Lung (tissue), 12 donors: ENCODE measurements around the gene TXNDC5. TPM values are rescaled to one million over a fixed set of nuclear protein-coding genes. Genes with fewer than 3 reads are reported as not detected.

Experiments used
- ATAC-seq: fragments of 200-7000 bp; cut with Tn5 transposase; one replicate; pipeline ENCODE4 v1.9.1; 2020; ENCODE audit warnings: moderate number of reproducible peaks; ENCODE audit not compliant: insufficient read depth, low FRiP score
- DNase-seq, 3 donors: peaks; one replicate each; pipeline ENCODE4 v3.0.0-alpha.2; 2013 to 2017
- H3K27ac ChIP-seq, 2 donors: one replicate each; pipeline ENCODE4 v1.5.1; 2013; ENCODE audit warnings: mild to moderate bottlenecking in 2 of 2, moderate library complexity in 2 of 2, control low read depth in 1 of 2, inconsistent platforms in 1 of 2, low read depth in 1 of 2, low read length in 1 of 2
- H3K27me3 ChIP-seq, 3 donors: one replicate each; pipeline ENCODE4 v1.5.1; 2013; ENCODE audit warnings: low read length in 2 of 3; ENCODE audit not compliant: control insufficient read depth in 3 of 3, insufficient read depth in 3 of 3
- H3K36me3 ChIP-seq, 4 donors: one replicate each; pipeline ENCODE4 v1.5.1; 2013; ENCODE audit warnings: low read length in 4 of 4, mild to moderate bottlenecking in 1 of 4, moderate library complexity in 1 of 4; ENCODE audit not compliant: control insufficient read depth in 4 of 4, insufficient read depth in 4 of 4
- H3K4me1 ChIP-seq, 5 donors: one replicate each; pipeline ENCODE4 v1.5.1; 2013; ENCODE audit warnings: low read length in 5 of 5, mild to moderate bottlenecking in 2 of 5, moderate library complexity in 1 of 5; ENCODE audit not compliant: control insufficient read depth in 5 of 5, insufficient read depth in 5 of 5
- H3K4me3 ChIP-seq: one replicate; pipeline ENCODE4 v1.5.1; 2013; ENCODE audit warnings: mild to moderate bottlenecking, control low read depth, moderate library complexity
- H3K9ac ChIP-seq, 2 donors: one replicate each; pipeline ENCODE4 v1.5.1; 2013; ENCODE audit warnings: low read length in 2 of 2, control low read depth in 1 of 2; ENCODE audit not compliant: insufficient read depth in 1 of 2
- H3K9me3 ChIP-seq, 4 donors: one replicate each; pipeline ENCODE4 v1.5.1; 2013; ENCODE audit warnings: low read length in 3 of 4, mild to moderate bottlenecking in 1 of 4, moderate library complexity in 1 of 4; ENCODE audit not compliant: control insufficient read depth in 4 of 4, insufficient read depth in 3 of 4
- WGBS, 2 donors: extraction: QIAGEN DNeasy Blood & Tissue Kit; methylation state at CpG; one replicate each; pipeline ENCODE4 v1.1.7; 2013; 5-methylcytosine and 5-hydroxymethylcytosine counted together
- polyA plus RNA-seq, 2 donors: library from polyadenylated mRNA; stranded (reverse); fragments of 200-250 nt; gene quantifications; one replicate each; pipeline ENCODE4 v1.2.1, GENCODE V29; 2013
- total RNA-seq, 2 donors: library from RNA; depleted of rRNA in 1 of 2; stranded (reverse); fragments of >200 nt in 1 of 2; gene quantifications; one replicate each; pipeline ENCODE4 v1.2.1, GENCODE V29; 2014 to 2021
- TF ChIP-seq, protein P1 (sequence below): IDR thresholded peaks from 2 replicates; pipeline ENCODE4 v1.5.1; 2012; ENCODE audit warnings: mild to moderate bottlenecking; ENCODE audit errors: control extremely low read depth, extremely low read depth
- donor health status: control.
- donor health status: control.
- donor health status: Bipolar disorder and iron deficiency.
- donor health status: healthy.
- donor health status: DM: yes; HTN: yes; CAD: no.

The TXNDC5 gene
- total and polyA plus RNA-seq, 4 donors: 79.2 to 177 (median 123) TPM

DNA sequence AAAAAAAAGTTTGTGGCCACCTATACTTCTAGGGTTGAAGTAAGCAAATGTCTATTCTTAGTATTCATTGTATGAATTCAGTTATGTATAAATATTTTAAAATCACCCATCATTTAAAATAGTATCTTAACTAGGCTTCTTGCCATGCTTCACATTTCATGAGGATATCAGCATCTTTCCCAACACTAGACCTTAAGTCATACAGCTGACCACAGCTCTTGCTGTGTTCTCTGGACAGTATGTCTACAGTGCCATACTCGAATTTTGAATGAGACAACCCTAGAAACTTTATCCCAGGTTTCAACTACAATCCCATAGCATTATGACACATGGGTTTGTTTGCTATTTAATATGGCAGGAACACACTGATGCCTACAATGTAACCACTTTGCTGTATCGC, 5.2 kb downstream of the TXNDC5 start:
- Histone ChIP-seq H3K4me3 (no peak overlapping the region), H3K9me3 (no peaks in the 10 kb centered on the region), H3K27me3 (no peaks in the 10 kb centered on the region), H3K4me1 (peaks cover 4 to 17% (median 10%) of the 10 kb centered on the region in 5 donors), H3K36me3 (peaks cover 24 to 40% (median 31%) of the 10 kb centered on the region in 4 donors), H3K9ac (no peak overlapping the region), H3K27ac (no peak overlapping the region)
- 80 to 89% methylated on average over 2 of the region's 2 CpGs for WGBS, 2 donors
- no peak for DNase-seq
- TF ChIP-seq, protein P1, sequence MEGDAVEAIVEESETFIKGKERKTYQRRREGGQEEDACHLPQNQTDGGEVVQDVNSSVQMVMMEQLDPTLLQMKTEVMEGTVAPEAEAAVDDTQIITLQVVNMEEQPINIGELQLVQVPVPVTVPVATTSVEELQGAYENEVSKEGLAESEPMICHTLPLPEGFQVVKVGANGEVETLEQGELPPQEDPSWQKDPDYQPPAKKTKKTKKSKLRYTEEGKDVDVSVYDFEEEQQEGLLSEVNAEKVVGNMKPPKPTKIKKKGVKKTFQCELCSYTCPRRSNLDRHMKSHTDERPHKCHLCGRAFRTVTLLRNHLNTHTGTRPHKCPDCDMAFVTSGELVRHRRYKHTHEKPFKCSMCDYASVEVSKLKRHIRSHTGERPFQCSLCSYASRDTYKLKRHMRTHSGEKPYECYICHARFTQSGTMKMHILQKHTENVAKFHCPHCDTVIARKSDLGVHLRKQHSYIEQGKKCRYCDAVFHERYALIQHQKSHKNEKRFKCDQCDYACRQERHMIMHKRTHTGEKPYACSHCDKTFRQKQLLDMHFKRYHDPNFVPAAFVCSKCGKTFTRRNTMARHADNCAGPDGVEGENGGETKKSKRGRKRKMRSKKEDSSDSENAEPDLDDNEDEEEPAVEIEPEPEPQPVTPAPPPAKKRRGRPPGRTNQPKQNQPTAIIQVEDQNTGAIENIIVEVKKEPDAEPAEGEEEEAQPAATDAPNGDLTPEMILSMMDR: no peak
- no peak for ATAC-seq

DNA sequence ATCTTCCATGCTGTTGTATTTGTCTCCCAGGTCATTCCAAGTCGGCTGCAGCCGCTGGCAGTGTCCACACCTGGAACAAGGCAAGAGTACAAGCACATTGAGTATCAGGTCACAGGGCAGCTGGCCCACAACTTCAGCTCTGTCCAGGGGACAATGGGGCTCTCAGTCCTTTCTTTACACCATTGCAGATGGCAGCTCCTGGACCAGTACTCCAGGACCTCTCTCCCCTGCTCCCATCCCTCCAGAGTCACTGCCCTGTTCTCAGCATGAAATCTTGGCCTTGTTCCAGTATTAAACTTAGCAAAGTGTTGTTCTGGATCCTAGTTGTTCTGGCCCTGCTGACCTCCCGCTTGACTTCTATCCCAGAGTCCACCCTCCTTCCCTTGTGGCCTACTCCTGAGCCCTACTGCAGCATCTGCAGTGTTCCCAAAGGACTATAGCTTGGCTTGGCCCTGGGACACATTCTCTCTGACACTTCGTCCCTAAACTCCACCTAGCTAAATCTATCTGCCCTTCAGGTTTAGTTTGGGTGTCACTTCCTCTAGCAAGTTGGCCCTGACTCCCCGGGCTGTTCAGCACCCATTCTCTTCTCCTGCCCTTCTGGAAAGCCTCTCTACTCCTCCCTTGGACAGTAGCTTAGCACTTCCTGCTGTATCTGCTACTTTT, 5.8 kb downstream of the TXNDC5 start:
- H3K27me3 ChIP-seq: no peaks in the 10 kb centered on the region
- no peak for DNase-seq
- H3K9ac ChIP-seq: no peak overlapping the region
- no peak overlapping the region for H3K27ac ChIP-seq
- WGBS, 2 donors: 85 to 87% methylated on average over 5 of the region's 5 CpGs
- no peak for ATAC-seq
- peaks cover 26 to 40% (median 33%) of the 10 kb centered on the region in 4 donors for H3K36me3 ChIP-seq
- TF ChIP-seq, protein P1: no peak
- no peaks in the 10 kb centered on the region for H3K9me3 ChIP-seq
- peaks cover 4 to 23% (median 10%) of the 10 kb centered on the region in 5 donors for H3K4me1 ChIP-seq
- H3K4me3 ChIP-seq: no peak overlapping the region

DNA sequence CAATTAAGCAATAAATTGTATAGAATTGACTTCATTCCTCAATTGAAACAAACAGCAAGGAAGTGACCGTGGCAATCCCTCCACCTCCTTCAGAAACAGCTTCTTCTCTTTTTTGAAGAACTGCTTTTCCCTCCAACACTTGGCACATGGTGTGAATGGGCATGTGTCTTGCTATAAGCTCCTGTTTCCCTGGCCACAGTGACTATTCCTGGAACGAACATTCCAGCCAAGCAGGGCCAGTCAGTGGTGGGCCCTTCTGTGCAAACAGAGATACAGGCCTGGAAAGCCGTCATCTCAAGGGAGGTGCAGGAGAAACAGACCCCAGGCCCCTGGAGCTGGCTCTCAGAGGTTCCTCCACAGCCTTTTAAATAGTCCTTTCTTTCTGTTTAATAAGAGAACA, 6.9 kb downstream of the TXNDC5 start:
- H3K36me3 ChIP-seq: peaks cover 30 to 45% (median 36%) of the 10 kb centered on the region in 4 donors
- WGBS, 2 donors: 89% methylated on average over 3 of the region's 3 CpGs
- H3K9ac ChIP-seq: no peak overlapping the region

More for the DNA sequence above, 6.9 kb downstream of the TXNDC5 start:
- Histone ChIP-seq H3K4me3 (no peak overlapping the region), H3K4me1 (peaks cover 6 to 23% (median 7%) of the 10 kb centered on the region in 5 donors), H3K27ac (no peak overlapping the region), H3K9me3 (no peaks in the 10 kb centered on the region), H3K27me3 (no peaks in the 10 kb centered on the region)
- no peak for DNase-seq
- TF ChIP-seq, protein P1: no peak
- ATAC-seq: no peak
